Umbilical cord (tissue), 2 donors: ENCODE measurements around the gene MDM1. TPM values are rescaled to one million over a fixed set of nuclear protein-coding genes. Genes with fewer than 3 reads are reported as not detected.
A peak's percentile ranks its signal among the peaks of the same experiment; 100 is the strongest.

Source experiments
- DNase-seq: peaks from one replicate; pipeline ENCODE4 v3.0.0-alpha.2; 2015; ENCODE audit warnings: low spot score
- total RNA-seq: library from RNA; depleted of rRNA; stranded (reverse); fragments of >200 nt; gene quantifications from one replicate; pipeline ENCODE4 v1.2.3, GENCODE V29; 2014; ENCODE audit warnings: low replicate concordance; ENCODE audit not compliant: insufficient read depth

Gene MDM1
- total RNA-seq, 1 donor from 2014 or later = 22.1 TPM

DNA sequence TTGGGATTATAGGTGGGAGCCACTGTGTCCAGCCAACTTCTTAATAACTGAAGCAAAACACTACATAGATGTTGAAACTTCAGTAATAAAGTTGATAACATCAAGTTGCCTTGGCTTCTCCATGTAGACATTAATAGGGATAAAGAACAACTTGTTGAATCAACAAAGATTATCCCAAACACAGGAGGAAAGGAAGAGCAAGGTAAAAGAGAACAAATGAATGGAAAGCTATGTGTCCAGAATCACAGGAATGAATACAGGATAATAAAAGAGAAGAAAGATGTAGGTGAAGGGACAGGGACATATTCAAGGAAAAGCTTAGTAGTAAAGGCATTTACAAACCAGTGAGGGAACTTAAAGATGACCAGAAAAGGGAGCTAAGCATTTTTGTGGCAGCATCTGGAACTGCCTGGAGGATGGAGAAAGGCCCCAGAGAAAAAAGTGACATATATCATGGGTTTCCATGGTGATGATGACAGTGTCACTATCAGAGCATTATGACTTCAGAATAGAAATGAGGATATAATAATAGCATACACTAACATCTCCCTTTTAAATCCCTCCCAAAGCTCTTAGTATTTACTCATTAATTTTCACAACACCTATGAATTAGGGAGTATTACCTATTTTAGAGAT lies 24.0 kb upstream of the MDM1 start:
- no peak for DNase-seq

DNA sequence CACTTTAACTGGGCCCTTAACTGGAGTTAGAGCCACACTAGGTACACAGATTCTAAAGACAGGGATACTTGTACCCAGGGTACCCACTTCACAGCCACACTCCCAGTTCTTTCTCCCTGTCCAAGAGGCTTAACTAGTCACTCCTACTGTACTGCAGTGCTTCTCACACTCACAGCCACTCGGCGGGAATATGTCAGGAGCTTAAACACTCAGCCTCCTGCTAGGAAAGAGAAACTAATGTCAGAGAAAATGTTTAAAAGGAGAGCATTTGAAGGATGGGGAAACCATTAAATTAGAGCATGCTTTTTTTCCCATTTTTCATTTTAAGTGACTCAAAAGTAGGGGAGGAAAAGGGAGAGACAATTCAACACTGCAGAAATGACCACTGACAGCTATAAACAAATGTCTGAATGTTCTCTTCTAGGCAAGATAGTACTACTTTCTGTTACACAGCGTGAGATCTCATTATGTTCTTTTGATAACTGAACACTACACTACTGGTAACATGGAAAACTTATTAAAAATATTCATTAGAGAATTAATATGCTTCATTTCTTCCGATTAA lies 22.9 kb upstream of the MDM1 start:
- DNase-seq = no peak

DNA sequence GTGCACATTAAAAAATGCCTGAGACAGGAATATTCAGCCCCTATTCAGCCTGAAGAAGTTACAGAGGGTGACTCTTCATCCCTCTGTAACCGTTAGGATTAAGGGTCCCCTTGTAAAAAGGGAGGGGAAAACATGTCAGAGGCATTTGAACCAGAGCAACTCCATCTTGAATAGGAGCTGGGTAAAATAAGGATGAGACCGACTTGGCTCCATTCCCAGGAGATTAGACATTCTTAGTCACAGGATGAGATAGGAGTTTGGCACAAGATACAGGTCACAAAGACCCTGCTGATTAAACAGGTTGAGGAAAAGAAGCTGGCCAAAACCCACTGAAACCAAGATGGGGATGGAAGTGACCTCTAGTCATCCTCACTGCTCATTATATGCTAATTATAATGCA lies 19.9 kb upstream of the MDM1 start:
- no peak for DNase-seq

DNA sequence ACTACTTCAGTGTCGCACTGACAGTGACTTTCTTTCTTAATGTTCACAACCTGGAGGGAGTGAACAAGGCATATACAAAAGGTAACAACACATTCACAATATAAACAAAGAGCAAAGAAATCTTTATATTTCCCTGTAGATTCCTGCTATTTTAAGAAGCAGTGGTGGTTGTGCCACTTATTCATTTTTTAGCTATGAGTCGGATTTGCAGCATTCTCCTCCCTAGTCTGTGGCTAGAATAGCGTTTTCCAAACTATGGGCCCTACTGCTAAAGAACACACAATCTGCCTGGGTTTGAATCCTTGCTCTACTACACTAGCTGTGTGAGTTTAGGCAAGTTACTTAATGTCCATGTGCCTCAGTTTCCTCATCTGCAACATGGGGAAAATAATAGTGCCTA lies 18.6 kb upstream of the MDM1 start:
- peak; percentile 27 for DNase-seq

DNA sequence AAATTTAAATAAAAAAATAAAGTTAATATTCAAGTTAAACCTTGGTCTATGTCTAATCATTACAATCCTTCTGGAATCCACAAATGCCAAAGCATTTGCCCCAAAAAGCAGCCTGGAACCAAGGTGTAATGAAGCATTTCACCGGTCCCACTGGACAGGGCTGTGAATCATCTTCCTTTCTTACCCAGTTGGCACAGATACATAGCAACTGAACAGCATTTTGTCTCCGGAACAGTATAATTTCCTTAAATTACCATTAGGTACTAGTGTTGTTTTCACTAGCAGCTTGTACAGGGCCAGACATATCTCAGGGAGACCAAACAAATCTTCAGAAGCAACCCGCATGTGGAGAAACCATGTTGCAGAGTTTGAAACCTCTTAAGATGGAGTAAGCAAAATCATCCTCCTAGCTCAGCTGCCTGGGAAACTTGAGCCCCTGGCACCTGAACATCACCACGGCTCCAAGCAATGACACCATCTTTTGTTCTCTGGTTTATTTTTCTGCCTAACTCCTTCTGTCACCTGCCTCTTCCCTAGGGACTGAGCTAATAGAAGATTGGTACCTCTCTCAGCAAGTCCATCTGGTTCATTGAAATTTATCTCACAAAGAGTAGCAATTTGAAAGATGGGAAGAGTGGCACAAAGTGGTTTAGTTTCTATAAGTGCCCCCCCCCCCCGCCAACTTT lies 17.9 kb upstream of the MDM1 start:
- no peak for DNase-seq

DNA sequence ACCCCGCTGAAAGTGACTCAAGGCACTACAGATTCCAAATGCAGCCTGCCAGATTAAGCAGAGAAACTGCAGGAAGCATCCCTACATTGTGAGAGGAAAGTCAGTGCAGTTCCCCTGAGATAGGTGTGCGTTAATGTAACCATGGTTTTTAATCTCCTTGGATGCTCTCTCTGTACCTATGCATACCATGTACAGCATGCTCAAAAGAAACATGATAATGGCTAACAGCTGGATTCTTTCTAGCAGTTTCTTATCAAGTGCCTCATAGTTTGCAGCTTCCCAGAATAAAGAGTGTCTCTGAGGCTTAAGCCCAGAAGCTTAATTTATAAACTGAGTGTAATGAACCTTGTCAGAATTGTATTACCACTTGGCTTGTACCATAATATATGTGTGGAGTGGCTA lies 17.1 kb upstream of the MDM1 start:
- DNase-seq = peak; percentile 63

DNA sequence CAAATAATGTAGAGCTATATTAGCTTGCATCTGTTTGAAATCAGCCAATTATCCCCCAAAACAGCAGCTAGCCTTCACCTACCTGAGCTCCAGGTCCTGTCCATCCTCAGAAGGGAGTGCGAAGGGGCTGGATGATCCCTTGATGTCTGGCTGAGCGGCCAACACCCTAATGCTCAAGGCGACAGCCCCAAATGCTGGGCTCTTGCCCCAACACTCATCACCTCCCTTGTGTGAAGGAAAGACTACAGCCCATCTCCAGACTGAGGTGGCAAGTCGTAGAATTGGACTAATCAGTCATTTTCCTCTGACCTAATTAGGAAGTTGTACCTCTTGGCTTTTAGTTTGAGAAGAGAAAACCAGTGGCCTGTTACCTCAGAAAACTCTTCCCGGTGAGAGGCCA lies 16.3 kb upstream of the MDM1 start:
- no peak for DNase-seq

DNA sequence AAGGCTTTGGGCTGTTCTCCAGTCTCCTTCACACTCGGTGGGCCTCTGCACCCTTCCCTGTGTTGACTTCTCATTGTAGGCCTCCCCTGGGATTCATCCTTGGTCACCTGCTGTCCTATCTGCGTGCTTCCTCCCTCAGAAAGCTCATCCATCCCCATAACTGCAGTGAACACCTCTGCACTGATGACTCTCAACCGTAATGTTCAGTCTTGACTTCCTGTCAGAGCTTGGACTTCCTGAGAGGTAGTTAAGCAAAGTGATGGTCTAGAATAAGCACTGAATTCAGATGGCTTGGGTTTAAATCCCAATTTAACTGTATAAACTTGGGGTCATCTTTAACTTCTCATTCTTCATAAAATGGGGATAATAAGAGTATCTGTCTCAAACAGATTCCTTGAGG lies 13.6 kb upstream of the MDM1 start:
- no peak for DNase-seq

DNA sequence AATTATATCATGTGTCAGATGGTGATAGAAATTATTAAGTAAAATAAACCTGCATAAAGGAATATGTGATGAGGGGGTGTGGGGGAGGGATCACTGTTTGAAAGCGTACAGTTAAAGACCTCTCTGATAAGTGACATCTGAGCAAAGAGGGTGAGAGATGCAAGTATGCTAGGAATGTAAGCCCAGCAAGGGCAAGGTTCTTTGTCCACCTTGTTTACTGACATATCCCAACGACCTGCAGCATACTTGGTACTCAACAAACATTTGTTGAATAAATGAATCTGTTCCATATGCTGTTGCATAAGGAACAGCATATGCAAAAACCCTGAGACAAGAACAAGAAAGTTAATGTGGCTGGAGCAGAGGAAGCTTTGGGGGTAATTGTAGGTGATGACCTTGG lies 12.0 kb upstream of the MDM1 start:
- no peak for DNase-seq

DNA sequence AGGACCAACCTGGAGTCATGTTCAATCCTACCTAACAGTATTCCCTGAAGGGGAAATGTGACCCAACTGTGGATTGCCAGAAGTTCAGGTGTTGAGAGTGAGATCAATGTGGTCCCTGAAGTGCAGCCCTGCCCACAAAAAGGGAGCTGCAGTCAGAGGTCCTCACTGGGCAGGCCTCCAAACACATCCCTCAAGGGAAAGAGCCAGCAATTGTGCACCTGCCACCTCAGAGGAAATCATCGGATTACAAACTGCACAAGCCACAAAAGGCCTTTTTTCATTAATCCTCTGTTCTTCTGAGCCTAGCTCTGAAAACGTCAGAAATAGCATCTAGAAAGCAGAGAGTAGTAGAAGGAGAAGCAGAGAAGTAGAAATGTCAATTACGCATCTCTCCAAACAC lies 10.8 kb upstream of the MDM1 start:
- DNase-seq = no peak

DNA sequence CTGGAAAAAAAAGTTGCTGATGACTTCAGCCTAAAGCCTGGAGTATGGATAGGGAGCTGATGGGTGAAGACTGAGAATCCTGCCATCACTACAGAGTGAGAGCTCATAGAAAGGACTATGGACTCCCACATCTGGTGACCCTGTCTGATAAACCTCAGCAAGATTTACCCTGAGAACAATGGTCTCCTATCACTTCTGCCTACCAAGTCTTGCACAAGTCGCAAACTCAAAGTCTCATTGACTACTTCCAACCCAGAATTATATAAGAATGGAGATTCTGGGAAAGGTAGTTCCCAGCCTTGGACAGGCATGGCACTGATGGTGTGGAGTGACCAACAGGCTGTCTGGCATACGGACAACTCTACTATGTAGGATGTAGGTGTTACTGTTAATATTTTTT lies 9.7 kb upstream of the MDM1 start:
- DNase-seq = no peak

DNA sequence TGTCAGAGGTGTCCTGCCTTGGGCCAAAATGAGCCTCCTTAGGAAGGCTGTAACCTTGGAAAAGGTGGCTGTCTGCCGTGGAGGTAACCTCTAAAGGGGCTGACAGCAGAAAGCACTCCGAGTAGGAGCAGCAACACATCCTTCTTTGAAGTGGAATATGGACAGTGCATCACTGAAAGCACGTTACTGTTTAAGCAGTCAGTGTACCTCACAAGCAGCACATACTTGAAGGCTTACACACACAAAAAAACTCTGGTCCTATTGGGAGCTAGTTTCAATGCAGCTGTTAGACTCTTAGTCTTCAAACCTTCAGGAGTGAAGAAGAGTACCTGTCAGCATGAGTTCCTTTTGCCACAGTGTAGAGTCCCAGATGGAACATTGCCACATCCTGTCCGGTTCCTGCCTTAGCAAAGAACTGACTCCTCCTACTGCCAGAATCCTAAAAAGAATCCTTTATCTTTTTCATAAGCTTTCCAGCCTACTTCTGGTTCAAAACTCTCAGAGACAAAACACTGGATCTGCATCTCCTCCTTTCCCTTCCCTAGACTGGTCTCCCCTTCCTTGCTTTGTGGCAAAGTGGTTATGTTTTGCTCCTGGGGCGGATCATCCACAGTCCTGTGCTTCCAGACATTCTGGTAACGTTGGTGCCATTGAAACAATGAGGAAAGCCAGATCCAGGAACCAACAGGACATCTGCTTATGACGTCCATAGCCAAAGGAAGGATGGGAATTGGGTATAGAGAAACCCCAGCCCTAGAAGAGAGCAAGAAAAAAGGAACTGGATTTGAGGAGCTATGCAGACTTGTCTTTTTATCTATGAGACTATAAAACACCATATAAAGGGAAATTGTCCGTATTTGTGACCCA lies 8.5 kb upstream of the MDM1 start:
- peak; percentile 46 for DNase-seq

DNA sequence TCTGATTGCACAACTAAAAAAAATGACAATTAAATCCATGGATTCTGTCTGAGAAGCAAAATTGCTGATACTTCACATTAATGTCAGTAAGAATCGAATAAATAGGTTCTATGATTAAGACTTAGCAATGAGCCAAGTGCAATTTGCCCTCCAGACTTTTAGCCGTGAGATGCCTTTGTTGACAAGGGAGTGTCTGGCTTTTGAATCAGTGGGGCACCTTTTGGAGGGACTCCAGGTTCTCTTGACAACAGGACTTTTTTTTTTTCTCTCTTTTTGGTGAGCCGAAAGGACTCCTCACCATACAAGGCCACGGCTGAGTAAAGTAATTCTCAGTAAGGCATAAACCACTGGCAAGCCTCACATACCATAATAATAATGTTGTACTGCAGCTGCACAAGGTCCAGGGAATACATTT lies 4.7 kb upstream of the MDM1 start:
- peak; percentile 36 for DNase-seq

DNA sequence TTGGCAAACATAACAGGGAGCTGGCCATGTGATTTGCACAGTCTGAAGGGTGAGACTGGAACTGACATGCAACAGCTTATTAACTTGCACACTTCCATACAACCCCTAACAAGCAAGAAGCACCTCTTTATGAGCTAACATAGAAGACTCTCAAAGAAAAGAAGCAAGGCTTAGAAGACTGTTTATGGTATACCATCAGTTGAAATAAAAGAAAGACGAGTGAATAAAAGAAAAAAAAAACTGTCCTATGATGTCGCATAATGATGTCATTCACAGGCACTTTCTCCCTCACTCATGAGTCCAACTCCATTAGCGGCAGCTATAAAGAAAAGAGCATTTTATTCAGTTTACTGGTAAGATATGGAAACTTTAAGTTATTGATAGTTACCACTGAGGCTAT lies 3.3 kb upstream of the MDM1 start:
- no peak for DNase-seq

DNA sequence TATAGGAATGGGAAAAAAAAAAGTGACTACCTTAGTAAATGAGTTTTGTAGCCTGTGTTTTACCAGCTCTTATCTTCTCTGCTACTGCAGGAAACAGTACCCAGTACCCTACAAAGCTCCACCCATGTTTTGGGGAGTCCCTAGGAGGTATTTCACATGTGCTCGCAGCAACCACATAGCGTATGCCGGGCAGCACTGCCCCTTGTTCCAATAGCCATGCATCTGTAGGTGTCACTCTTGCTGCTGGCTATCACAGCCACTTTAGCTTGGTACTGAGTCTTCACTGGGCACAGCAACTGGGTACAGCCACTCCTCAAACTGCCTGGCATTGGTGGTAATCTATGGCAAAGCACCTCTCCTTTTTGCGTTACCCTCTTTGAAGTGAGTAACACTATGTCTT lies 2.0 kb upstream of the MDM1 start:
- DNase-seq = no peak

DNA sequence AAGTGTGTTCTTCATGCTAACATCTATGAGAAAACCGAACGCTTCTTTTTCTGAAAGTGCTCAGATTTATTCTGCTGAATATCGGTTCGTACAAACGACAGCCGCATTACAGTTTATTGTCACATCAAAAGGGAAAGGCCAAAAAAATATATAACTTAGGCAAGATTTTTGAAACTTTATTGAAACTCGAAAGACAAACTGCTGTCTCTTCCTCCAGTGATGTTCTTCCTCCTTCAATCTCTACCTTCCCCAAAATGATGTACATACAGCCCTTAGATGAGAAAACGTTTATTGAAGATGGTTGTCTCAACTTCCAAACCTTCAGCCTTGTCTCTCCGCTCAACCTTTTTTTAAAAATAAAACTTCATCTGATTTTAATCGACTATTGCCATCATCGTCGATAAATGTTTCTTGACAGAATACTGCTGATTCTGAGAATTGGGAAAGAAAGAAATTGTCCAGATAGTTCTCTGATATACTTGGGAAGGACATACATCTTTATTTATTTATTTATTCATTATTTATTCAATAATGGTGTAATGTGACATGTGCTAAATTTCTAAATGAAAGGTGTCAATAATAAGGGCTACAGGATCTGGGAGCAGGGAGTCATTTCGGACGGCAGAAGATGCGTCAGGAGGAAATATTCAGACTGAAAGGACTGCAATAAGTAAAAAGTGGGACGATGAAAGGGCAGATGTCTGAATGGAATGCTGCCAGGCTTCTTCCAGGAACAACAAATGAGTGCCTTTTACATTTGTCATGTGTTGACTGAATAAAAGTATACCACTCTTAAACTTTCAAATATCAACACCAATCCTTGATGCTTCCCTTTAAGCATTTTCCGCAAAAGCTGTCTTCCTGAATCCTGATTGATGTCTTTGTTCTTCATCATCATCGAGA lies 817 bp upstream of the MDM1 start:
- peak; percentile 24 for DNase-seq

DNA sequence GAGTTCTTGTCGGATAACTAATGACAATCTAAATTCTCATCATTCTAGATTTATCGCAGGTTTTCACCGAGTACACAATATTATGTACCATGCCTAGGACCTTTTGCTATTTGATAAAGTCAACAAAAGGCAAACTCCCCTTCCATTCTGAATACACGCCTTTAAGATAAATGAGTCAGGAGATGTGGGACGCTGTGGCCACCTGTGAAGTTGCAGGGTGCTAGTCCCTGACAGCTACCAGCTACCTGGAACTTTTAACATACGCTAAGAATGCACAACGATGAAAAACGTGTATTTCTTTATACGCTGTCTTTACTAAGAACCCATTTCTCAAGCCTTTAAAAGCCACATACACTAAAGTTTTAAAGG lies 678 bp downstream of the MDM1 start:
- DNase-seq = no peak

DNA sequence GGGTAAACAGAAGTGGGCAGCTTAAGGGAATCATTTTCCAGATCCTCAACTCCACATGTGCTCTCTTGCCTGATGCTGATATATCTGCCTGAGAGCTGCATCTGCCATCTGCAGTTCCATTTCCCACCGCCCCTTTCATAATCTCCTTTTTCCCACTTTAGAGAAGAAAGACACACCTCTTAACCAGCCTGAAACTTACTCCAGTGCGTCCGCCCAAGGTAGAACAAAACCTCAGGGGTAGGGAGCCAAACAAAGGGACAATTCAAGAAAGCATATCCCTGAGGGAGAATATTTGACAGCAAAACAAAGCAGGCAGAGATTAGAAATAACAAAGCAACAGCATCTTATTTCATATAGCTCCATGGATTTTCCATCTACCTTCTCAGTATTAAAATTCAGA lies 4.3 kb downstream of the MDM1 start:
- DNase-seq = peak; percentile 7

DNA sequence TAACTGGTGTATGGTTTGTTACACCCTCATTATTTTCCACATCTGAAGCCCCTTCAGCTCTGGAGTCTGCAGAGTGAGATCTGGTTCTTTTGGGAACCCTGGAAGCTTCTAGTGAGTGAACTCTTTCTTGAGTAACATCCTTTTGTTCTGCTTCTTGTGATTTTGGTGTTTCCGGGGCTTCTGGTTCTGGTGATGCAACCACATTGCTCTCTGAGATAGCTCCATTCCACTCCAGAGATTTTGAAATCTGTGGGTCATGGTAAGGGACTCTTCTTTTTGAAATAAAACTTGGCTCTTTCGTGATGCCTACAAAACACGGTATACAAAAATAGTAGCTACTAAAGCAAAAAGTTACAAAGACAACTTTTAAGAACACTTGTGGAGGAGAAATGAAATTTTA lies 5.4 kb downstream of the MDM1 start:
- DNase-seq = no peak

DNA sequence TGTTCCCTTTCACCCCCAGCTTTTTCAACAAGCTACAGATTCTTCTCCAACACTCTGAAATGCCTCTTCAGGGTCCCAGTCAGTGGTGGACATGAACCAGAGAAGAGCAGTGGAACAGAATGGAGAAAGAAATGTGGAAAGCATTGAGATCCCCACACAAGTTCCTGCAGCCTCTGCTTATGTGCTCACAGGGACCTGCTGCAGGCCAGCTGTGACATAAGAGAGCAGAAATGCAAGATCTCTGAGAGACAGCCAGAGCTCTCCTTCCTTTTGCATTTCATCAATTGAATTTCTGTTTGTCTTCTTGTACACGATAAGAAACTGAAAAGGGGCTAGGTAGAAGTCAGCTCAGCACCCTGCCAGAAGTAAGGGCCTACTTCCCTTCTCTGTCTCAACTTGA lies 6.2 kb downstream of the MDM1 start:
- no peak for DNase-seq

DNA sequence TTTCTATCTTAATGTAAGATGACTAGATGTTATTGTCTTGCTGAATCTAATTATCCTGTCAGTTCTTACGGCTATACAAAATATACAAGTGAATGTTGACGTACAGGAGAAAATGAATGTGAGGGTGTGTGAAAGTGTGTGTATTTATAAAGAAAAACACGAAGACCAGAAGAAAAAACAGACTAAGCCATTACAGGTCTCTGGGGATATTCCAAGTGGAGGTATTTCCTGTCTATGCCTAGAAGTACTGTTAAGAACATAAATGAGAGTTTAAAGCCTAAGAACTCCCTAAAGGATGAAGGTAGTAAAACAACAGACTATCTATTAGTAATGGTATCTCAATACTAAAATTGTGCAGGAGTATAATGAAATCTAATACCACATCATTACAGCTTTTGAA lies 7.6 kb downstream of the MDM1 start:
- DNase-seq = no peak

DNA sequence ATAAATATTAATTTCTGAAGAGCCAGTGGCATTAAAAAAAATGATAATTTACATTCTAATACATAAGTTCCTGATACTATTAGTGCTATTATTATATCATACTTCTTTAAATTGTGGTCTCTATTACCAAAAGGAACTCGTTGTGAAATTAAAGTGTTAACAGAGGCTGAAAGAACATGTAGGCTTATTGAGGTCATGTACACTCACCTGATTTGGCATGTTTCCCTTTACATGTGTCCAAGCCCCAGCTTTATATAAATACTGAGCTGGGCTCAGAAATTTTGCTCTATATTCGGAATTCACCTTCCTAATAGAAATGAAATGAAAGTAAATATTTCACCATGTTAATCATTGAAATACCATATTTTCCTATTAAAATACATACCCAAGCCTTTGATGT lies 11.0 kb downstream of the MDM1 start:
- no peak for DNase-seq
